HepG2 (cell line): Measurements from ENCODE around the gene PEX7. TPM values are rescaled to one million over a fixed set of nuclear protein-coding genes. Genes with fewer than 3 reads are reported as not detected.

ENCODE experiments used
- ATAC-seq: fragments of 200-7000 bp; cut with Tn5 transposase; 3 replicates; pipeline ENCODE4 v1.9.1; 2020; ENCODE audit warnings: mild to moderate bottlenecking, moderate library complexity
- BruUV-seq: library from RNA; stranded (reverse); fragments of 400-500 nt; replicated peaks from 2 replicates; lab custom pipeline; 2021; lab: Mats Ljungman, UMichigan
- CTCF ChIA-PET: fragments of 300-600 bp; formaldehyde crosslinking; extraction: SDS; loops from one replicate; lab custom pipeline; 2021; ENCODE audit warnings: low total read pairs, inconsistent platforms, low intra/inter-chr PET ratio; lab: Yijun Ruan, JAX
- POLR2A ChIA-PET: fragments of 350-600 bp; sonication (Branson Sonifier 250); formaldehyde crosslinking; loops from one replicate; lab custom pipeline; 2020; ENCODE audit warnings: antibody characterized with exemption, inconsistent platforms; lab: Yijun Ruan, JAX
- DNase-seq: peaks from one replicate; pipeline ENCODE4 v3.0.0-alpha.2; 2015; ENCODE audit warnings: low spot score
- FAIRE-seq: peaks from 3 replicates; lab custom pipeline; 2011; peaks lifted over from hg19 to GRCh38; lab: Jason Lieb, UNC
- H2AFZ ChIP-seq: one replicate; pipeline ENCODE4 v1.6.1; 2011; ENCODE audit warnings: low read length, inconsistent platforms
- H3K27ac ChIP-seq: fragments of 300-600 bp; 3 replicates; pipeline ENCODE4 v1.8.0; 2011; ENCODE audit warnings: mixed run types, mild to moderate bottlenecking, mixed read lengths, low read length, inconsistent platforms; ENCODE audit not compliant: insufficient read depth; ENCODE audit errors: extremely low read length
- H3K27me3 ChIP-seq, 2 experiments: fragments of 200-600 bp in 1 of 2; 2 replicates in 1 of 2; 3 replicates in 1 of 2; pipeline versions ENCODE4 v1.6.0 to v1.8.0; 2011; ENCODE audit warnings: low read length in 2 of 2, mild to moderate bottlenecking in 2 of 2, moderate library complexity in 2 of 2, inconsistent platforms in 1 of 2; ENCODE audit not compliant: insufficient read depth in 2 of 2, control insufficient read depth in 1 of 2
- H3K36me3 ChIP-seq, 2 experiments: fragments of 200-600 bp in 1 of 2; replicated peaks in 1 of 2; 2 replicates in 1 of 2; 3 replicates in 1 of 2; pipeline versions ENCODE4 v1.5.1 to v1.8.0; 2011; ENCODE audit warnings: low read length in 2 of 2, inconsistent platforms in 1 of 2; ENCODE audit not compliant: insufficient read depth in 2 of 2, control insufficient read depth in 1 of 2
- H3K4me1 ChIP-seq: 2 replicates; pipeline ENCODE4 v1.5.1; 2012; ENCODE audit warnings: low read length, inconsistent platforms; ENCODE audit not compliant: insufficient read depth
- H3K4me2 ChIP-seq: 2 replicates; pipeline ENCODE4 v1.6.0; 2011; ENCODE audit warnings: low read depth, low read length, inconsistent platforms
- H3K4me3 ChIP-seq, 3 experiments: fragments of 200-600 bp in 1 of 3; sonication (generic), shearing (Covaris generic) in 1 of 3; replicated peaks in 1 of 3; 2 replicates each; pipeline ENCODE4 v1.5.1; 2011 to 2016; ENCODE audit warnings: low read length in 3 of 3, inconsistent platforms in 2 of 3, low read depth in 2 of 3, mild to moderate bottlenecking in 2 of 3, control low read depth in 1 of 3, mixed read lengths in 1 of 3; ENCODE audit not compliant: insufficient read depth in 1 of 3
- H3K79me2 ChIP-seq: one replicate; pipeline ENCODE4 v1.6.1; 2011; ENCODE audit warnings: low read length, inconsistent platforms; ENCODE audit not compliant: insufficient read depth
- H3K9ac ChIP-seq: 2 replicates; pipeline ENCODE4 v1.6.0; 2011; ENCODE audit warnings: mild to moderate bottlenecking, low read depth, low read length, inconsistent platforms; ENCODE audit not compliant: insufficient read depth
- H3K9me3 ChIP-seq: 2 replicates; pipeline ENCODE4 v1.5.1; 2012; ENCODE audit warnings: mild to moderate bottlenecking, low read length
- H4K20me1 ChIP-seq: 2 replicates; pipeline ENCODE4 v1.6.0; 2011; ENCODE audit warnings: inconsistent platforms, mild to moderate bottlenecking, low read length, moderate library complexity; ENCODE audit not compliant: insufficient read depth
- E2F1 ChIP-seq: sonication (generic); formaldehyde crosslinking; IDR thresholded peaks from 2 replicates; pipeline ENCODE4 v1.5.0; 2020; ENCODE audit warnings: missing genetic modification reagents
- ERF ChIP-seq: IDR thresholded peaks from 2 replicates; pipeline ENCODE4 v1.6.1; 2018; ENCODE audit warnings: missing biosample characterization, missing genetic modification reagents
- GPBP1L1 ChIP-seq: sonication (generic); formaldehyde crosslinking; IDR thresholded peaks from 2 replicates; pipeline ENCODE4 v1.5.0; 2020; ENCODE audit warnings: mild to moderate bottlenecking, missing genetic modification reagents
- MAX ChIP-seq: IDR thresholded peaks from 2 replicates; pipeline ENCODE4 v1.6.1; 2012; ENCODE audit warnings: inconsistent platforms
- SMAD9 ChIP-seq: sonication (generic); formaldehyde crosslinking; IDR thresholded peaks from 2 replicates; pipeline ENCODE4 v1.5.1; 2020; ENCODE audit warnings: mild to moderate bottlenecking, missing genetic modification reagents
- ZFP36L1 ChIP-seq: sonication (generic); formaldehyde crosslinking; IDR thresholded peaks from 2 replicates; pipeline ENCODE4 v1.8.0; 2022; ENCODE audit warnings: mild to moderate bottlenecking, missing genetic modification reagents, moderate library complexity
- ZNF205 ChIP-seq: IDR thresholded peaks from 2 replicates; pipeline ENCODE4 v1.6.1; 2018; ENCODE audit warnings: missing biosample characterization, missing genetic modification reagents
- ZNF276 ChIP-seq: sonication (generic); formaldehyde crosslinking; IDR thresholded peaks from 2 replicates; pipeline ENCODE4 v1.4.0; 2020; ENCODE audit warnings: mild to moderate bottlenecking, low read depth, missing genetic modification reagents
- ZNF878 ChIP-seq: sonication (generic); formaldehyde crosslinking; IDR thresholded peaks from 2 replicates; pipeline ENCODE4 v1.8.1; 2023; ENCODE audit warnings: mild to moderate bottlenecking, missing genetic modification reagents, moderate library complexity
- WGBS: methylation state at CpG from one replicate; pipeline ENCODE4 v1.1.6; 2017; ENCODE audit warnings: low lambda C conversion rate; 5-methylcytosine and 5-hydroxymethylcytosine counted together
- in situ Hi-C: cut with HindIII; loops from 2 replicates; pipeline ENCODE4 v1.10.0; 2017; ENCODE audit warnings: low pct_unique_long_range_greater_than_20kb; ENCODE audit not compliant: extremely low pct_ligation_motif_present
- intact Hi-C: fragments of 100-400 bp; cut with micrococcal nuclease; formaldehyde crosslinking; loops from one replicate; pipeline ENCODE4 v1.10.0; 2022; ENCODE audit not compliant: unreplicated experiment
- polyA plus RNA-seq, 8 experiments: library from polyadenylated mRNA; depleted of rRNA in 3 of 8; stranded (reverse) in 7 of 8; unstranded in 1 of 8; fragments of >200 nt; fragmentation: Illumina TruSeq in 4 of 8; extraction: Trizol in 4 of 8; gene quantifications; 2 replicates each; pipeline versions ENCODE4 v1.2.1 to v1.2.3, GENCODE V29; 2011 to 2016; ENCODE audit warnings: low read depth in 4 of 8, missing spikeins in 1 of 8, mixed read lengths in 1 of 8; ENCODE audit not compliant: insufficient read depth in 1 of 8
- total RNA-seq, 5 experiments: library from RNA; depleted of rRNA; stranded (reverse); fragments of >200 nt; fragmentation: Illumina TruSeq; extraction: Trizol; gene quantifications; 2 replicates each; pipeline ENCODE4 v1.2.3, GENCODE V29; 2016; ENCODE audit warnings: low read depth in 1 of 5

Gene PEX7
- total and polyA plus RNA-seq, 2 of the 13 experiments (the other 11 are each of a cell fraction or from before 2014, with no cell fraction given), result 0.04 to 0.53 TPM

GRCh38 chr6:136780972-136781371, 41.4 kb upstream of the PEX7 start:
- ChIA-PET POLR2A (no interaction called here), CTCF (no interaction called here)
- WGBS, result 9% methylated on average over 3 of the region's 3 CpGs
- no peaks in the 10 kb centered on the region for H3K9me3 ChIP-seq
- H3K27me3 ChIP-seq, result peaks cover 0 to 14% of the 10 kb centered on the region in 2 experiments; a peak in 2 of 5 replicates
- H2AFZ ChIP-seq, result no peak overlapping the region
- no peaks in the 10 kb centered on the region for H3K36me3 ChIP-seq
- no peak for FAIRE-seq
- H3K9ac ChIP-seq, result no peak overlapping the region
- H3K79me2 ChIP-seq, result no peaks in the 10 kb centered on the region
- H3K4me3 ChIP-seq, result no peak overlapping the region
- no peaks in the 10 kb centered on the region for H3K4me1 ChIP-seq
- H4K20me1 ChIP-seq, result no peaks in the 10 kb centered on the region
- in situ Hi-C loops (no loop called here), intact Hi-C loops (no loop called here)
- no TSS peak for BruUV-seq
- no peak for TF ChIP-seq MAX
- TF ChIP-seq ZNF878 (CRISPR knock-in tag), result no peak
- no peak for TF ChIP-seq ZNF205 (CRISPR knock-in tag)
- TF ChIP-seq ZFP36L1 (CRISPR knock-in tag), result no peak
- TF ChIP-seq E2F1 (CRISPR knock-in tag), result no peak
- no peak for TF ChIP-seq ZNF276 (CRISPR knock-in tag)
- TF ChIP-seq SMAD9 (CRISPR knock-in tag), result no peak
- TF ChIP-seq ERF (CRISPR knock-in tag), result no peak
- TF ChIP-seq GPBP1L1 (CRISPR knock-in tag), result no peak
- no peak overlapping the region for H3K27ac ChIP-seq
- H3K4me2 ChIP-seq, result no peak overlapping the region
- DNase-seq, result no peak
- no peak for ATAC-seq
